Neural crest cell (in vitro differentiated cells): Measurements from ENCODE around the gene GPD1L. TPM values are rescaled to one million over a fixed set of nuclear protein-coding genes. Genes with fewer than 3 reads are reported as not detected.

ENCODE experiments used
- DNase-seq: peaks from one replicate; pipeline ENCODE4 v3.0.0; 2021; ENCODE audit warnings: low read depth, mixed read lengths, low spot score
- H3K27ac Mint-ChIP-seq: one replicate; pipeline ENCODE4 v1.8.0; 2021; ENCODE audit warnings: mild to moderate bottlenecking, mixed read lengths; ENCODE audit not compliant: unreplicated experiment
- H3K27me3 Mint-ChIP-seq: 2 replicates; pipeline ENCODE4 v1.8.0; 2021; ENCODE audit warnings: low read depth, mild to moderate bottlenecking, mixed read lengths
- H3K36me3 Mint-ChIP-seq: 2 replicates; pipeline ENCODE4 v1.8.0; 2021; ENCODE audit warnings: low read depth, mild to moderate bottlenecking, mixed read lengths
- H3K4me1 Mint-ChIP-seq: 2 replicates; pipeline ENCODE4 v1.8.0; 2021; ENCODE audit warnings: mixed read lengths
- H3K4me3 Mint-ChIP-seq: one replicate; pipeline ENCODE4 v1.8.0; 2021; ENCODE audit warnings: mild to moderate bottlenecking, mixed read lengths
- H3K9me3 Mint-ChIP-seq: 2 replicates; pipeline ENCODE4 v1.8.0; 2021; ENCODE audit warnings: mixed read lengths
- CTCF ChIP-seq: fragments of 200-600 bp; sonication (generic); conservative IDR thresholded peaks from 2 replicates; pipeline ENCODE4 v1.5.0; 2021; ENCODE audit warnings: antibody characterized with exemption, mild to moderate bottlenecking
- total RNA-seq: library from RNA; stranded (reverse); gene quantifications from 2 replicates; pipeline ENCODE4 v1.2.1, GENCODE V29; 2021

Gene GPD1L
- total RNA-seq, 1 donor from 2014 or later, result 7.7 TPM

DNA sequence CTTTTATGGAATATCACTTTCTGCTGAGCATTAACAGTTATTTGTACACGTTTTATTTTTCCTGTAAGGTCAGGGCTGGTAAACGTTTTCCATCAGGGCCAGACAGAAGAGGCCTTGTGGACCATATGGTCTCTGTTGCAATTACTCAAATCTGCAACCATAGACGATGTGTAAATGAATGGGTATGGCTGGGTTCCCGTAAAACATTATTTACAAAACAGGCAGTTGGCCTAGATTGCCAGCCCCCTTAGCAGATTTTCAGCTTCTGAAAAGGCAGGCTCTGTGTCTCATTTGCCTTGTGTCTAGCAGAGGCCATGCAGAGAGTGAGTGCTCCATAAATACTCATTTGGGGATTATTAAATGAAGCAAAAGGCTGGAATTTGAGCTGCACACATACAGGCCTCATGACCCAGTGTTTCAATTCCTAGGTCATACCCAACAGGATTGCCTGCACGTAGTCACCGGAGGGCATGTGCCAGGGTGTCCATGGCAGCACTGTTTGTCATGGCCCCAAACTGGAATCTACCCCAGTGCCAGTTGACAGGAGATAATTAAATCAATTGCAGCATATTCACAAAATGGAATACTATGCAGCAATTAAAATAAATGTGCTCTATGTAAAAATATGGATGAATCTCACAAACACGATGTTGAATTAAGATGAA is 51.3 kb downstream of the GPD1L start:
- no peak overlapping the region for H3K4me3 Mint-ChIP-seq

DNA sequence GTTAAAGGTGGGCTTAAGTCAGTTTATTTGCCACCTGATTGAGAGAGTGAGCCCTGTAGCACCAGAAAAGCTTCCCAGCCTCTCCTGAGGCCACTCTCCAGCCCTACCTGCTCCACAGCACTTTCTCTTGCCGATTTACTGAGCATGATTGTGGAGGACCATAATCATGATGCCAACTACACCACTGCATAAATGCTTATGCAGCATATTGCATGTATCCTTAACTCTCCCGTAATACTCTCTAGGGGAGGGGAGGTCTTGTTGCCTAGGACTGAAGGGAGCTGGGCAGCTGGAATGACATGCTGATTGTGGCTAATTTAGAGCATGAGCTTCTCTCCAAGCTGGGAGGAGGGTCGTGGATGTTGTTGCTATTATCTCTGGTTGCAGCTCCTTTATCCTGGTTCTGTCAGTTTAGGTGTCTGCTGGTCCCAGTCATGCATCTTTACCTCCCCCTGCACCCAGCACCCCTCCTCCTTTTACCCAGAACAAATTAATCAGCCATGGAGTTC is 54.3 kb downstream of the GPD1L start:
- no peak for TF ChIP-seq CTCF
- H3K27me3 Mint-ChIP-seq, result no peaks in the 10 kb centered on the region
- no peak for DNase-seq
- no peak overlapping the region for H3K4me3 Mint-ChIP-seq
- H3K9me3 Mint-ChIP-seq, result no peaks in the 10 kb centered on the region
- no peak overlapping the region for H3K27ac Mint-ChIP-seq
- no peaks in the 10 kb centered on the region for H3K4me1 Mint-ChIP-seq
- H3K36me3 Mint-ChIP-seq, result no peaks in the 10 kb centered on the region

More for the DNA sequence above, 51.3 kb downstream of the GPD1L start:
- Mint-ChIP-seq H3K27me3 (no peaks in the 10 kb centered on the region), H3K9me3 (no peaks in the 10 kb centered on the region), H3K4me1 (no peaks in the 10 kb centered on the region), H3K27ac (no peak overlapping the region), H3K36me3 (no peaks in the 10 kb centered on the region)
- TF ChIP-seq CTCF, result no peak
- no peak for DNase-seq

DNA sequence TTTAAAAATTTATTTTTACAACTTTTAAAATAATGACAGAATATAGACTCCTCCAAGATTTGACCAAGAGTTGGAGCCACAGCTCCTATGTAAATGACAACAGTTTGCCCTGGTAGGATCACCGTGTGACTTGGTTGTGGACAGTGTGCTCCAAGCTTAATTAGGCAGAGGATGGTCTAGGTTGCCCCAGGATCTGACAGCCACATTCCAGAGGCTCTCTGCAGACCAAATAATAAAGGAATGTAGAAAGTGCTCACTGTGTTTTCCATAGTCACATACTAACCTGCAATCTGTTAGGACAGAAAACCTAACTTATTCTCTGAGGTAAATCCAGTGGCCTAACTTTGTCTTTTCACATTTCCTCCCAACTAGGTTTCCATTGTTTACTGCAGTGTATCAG is 59.0 kb downstream of the GPD1L start:
- H3K27ac Mint-ChIP-seq, result no peak overlapping the region
- no peak for TF ChIP-seq CTCF
- no peak for DNase-seq
- peaks cover 4% of the 10 kb centered on the region for H3K9me3 Mint-ChIP-seq
- H3K36me3 Mint-ChIP-seq, result peaks cover 11% of the 10 kb centered on the region
- no peaks in the 10 kb centered on the region for H3K27me3 Mint-ChIP-seq
- no peak overlapping the region for H3K4me3 Mint-ChIP-seq
- H3K4me1 Mint-ChIP-seq, result no peaks in the 10 kb centered on the region

DNA sequence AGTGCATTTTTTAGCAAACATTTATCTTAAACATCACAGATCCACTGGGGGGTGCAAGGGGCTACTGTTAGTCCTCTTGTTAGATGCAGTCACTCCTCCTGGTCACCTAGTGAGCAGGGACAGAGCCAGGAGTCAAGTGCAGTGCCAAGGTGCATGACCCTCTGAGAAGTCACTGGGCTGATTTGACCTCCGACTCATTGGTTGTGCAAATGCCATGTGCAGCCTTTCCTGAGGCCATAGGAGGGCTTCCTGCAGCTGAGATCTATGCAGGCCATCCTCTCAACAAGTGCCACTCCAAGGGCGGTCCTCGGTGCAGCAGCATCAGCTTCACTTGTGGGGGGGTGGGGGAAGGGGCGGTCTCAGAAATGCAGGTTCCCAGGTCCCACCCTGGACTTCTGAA is 60.2 kb downstream of the GPD1L start:
- Mint-ChIP-seq H3K9me3 (peaks cover 9% of the 10 kb centered on the region), H3K4me3 (no peak overlapping the region), H3K27me3 (no peaks in the 10 kb centered on the region), H3K27ac (no peak overlapping the region), H3K36me3 (peaks cover 15% of the 10 kb centered on the region), H3K4me1 (no peaks in the 10 kb centered on the region)
- TF ChIP-seq CTCF, result no peak
- DNase-seq, result no peak

DNA sequence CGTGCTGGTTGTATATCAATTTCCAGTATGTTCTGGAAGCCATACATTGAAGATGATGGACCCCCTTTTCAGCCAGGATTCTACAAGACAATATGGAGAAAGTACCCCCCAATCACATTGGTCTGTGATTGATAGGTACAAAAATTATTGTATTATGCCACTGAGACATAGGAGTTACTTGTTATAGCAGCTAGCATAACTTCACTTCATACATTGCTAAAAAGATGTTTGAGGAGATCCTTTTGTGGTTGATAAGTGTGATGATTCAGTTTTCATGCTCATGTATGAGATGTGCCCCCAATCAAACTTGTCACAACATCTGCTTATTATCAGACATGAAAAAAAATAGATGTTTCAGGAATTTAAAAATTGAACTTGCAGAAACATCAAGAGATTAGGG is 66.0 kb downstream of the GPD1L start:
- no peaks in the 10 kb centered on the region for H3K4me1 Mint-ChIP-seq
- DNase-seq, result no peak
- H3K4me3 Mint-ChIP-seq, result no peak overlapping the region
- H3K27ac Mint-ChIP-seq, result no peak overlapping the region
- peaks cover 20% of the 10 kb centered on the region for H3K36me3 Mint-ChIP-seq
- peaks cover 14% of the 10 kb centered on the region for H3K9me3 Mint-ChIP-seq
- TF ChIP-seq CTCF, result no peak
- H3K27me3 Mint-ChIP-seq, result no peaks in the 10 kb centered on the region
